ENCODE measurements around the gene AMOTL1.

Gene AMOTL1

DNA sequence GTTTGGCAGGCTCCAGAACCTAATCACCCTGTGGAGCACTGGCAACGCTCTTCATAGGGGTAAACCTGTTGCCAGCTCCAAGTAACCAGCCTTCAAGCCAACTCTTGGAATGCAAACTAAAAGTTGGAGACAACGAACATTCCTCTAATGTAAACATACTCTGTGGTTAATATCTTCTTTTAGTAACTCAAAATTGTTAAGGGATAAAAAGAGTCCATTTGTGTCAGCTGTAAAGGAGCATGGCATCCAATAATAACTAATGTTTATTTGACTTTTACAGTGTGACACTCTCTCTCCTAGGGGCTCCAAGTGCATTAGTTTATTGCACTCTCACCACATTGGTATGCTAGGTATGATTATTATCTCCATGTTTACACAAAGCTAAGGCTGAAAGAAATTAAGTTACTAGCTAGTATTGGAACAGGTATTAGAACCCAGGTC, 31.0 kb upstream of the AMOTL1 start:
- H3K27ac ChIP-seq = no peak overlapping the region
- TF ChIP-seq ZFX (IDR thresholded peaks at IDR 0.05; ENCODE audit: borderline replicate concordance) = no peak
- TF ChIP-seq, protein P1, sequence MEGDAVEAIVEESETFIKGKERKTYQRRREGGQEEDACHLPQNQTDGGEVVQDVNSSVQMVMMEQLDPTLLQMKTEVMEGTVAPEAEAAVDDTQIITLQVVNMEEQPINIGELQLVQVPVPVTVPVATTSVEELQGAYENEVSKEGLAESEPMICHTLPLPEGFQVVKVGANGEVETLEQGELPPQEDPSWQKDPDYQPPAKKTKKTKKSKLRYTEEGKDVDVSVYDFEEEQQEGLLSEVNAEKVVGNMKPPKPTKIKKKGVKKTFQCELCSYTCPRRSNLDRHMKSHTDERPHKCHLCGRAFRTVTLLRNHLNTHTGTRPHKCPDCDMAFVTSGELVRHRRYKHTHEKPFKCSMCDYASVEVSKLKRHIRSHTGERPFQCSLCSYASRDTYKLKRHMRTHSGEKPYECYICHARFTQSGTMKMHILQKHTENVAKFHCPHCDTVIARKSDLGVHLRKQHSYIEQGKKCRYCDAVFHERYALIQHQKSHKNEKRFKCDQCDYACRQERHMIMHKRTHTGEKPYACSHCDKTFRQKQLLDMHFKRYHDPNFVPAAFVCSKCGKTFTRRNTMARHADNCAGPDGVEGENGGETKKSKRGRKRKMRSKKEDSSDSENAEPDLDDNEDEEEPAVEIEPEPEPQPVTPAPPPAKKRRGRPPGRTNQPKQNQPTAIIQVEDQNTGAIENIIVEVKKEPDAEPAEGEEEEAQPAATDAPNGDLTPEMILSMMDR (IDR thresholded peaks at IDR 0.05) = no peak

DNA sequence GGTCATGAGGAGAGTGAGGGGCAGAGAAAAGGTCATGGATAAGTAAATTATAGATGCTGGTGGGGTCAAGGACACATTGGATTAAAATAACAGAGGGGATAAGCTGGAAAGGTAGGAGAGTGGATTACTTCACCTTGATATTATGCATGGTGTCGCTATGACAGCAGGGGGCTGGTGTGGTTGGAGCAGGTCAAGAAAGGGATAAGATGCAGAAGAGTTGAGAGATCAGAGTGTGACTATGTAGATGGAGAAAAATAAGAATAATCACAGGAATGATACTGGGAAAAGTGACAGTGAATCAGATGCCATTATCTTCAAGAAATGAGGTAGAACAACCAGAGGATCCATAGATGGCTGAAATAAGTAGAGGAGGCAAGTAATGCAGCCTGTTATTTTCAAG, 29.4 kb upstream of the AMOTL1 start:
- TF ChIP-seq, protein P1 (IDR thresholded peaks at IDR 0.05) = no peak
- TF ChIP-seq ZFX (IDR thresholded peaks at IDR 0.05; ENCODE audit: borderline replicate concordance) = no peak

DNA sequence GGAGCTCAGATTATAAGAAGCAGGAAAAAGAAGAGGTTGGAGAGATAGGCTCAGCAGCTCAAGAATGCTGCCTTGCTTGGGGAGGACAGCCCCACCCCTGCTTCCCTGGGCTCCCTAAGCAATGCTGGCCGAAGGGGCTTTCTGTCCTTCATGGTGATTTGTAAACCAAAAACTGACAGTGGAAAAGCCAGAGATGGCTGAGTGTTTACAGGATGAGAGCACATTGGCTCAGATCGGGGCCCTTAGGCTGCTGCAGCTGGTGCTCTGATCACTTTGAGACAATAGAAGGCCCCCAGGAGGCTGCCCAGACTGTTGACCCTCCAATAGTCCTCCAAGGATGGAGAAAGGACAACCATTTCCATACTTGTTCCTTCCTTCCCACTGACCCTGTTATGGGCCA, 28.8 kb upstream of the AMOTL1 start:
- H3K27ac ChIP-seq = no peak overlapping the region
- TF ChIP-seq ZFX (IDR thresholded peaks at IDR 0.05; ENCODE audit: borderline replicate concordance) = no peak
- TF ChIP-seq, protein P1 (IDR thresholded peaks at IDR 0.05) = no peak

More for the DNA sequence above, 29.4 kb upstream of the AMOTL1 start:
- H3K27ac ChIP-seq = no peak overlapping the region

DNA sequence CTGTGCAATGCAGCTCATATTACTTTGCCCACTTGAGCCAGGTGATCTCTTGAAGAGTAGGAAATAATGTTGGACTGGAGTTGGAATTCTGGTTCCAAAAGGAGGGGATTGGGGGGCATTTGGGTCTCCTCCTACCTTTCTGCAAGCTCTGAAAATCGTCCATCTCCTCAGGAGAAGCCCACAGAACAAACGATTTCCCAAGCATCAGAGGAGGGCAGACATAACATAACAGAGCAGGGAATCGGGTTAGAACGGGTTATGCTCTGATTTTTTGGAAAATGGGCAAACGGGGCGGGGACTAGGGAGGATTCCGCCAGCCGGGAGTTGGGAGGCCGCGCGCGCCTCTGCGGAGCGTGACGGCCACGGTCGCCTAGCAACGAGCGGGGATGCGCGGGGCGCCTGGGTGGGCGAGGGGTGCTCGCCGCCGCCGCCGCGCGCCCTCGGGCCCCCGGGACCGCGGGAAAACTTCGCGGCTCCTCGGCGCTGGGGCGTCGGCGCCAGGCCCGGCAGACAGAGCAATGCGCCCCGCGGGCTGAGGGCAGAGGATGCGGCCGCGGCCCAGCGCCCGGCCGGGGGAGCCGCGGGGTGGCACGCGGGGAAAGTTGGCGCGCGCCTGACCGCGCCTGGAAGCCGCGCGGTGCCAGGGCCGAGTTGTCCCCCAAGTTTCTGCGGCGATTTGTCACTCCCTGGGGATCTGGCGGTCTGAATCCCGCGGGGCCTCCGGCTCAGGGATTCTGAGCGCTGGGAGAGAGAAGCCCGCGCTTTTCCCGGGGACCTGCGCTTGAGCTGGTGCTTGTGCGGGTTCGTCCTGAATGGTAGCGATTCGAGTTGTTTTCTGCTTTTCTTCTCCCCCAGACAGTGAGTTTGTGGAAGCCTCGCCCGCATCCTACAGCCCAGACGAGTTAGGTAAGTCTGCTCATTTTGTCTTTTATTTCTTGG, 27.8 kb upstream of the AMOTL1 start:
- H3K27ac ChIP-seq = no peak overlapping the region
- TF ChIP-seq ZFX (IDR thresholded peaks at IDR 0.05; ENCODE audit: borderline replicate concordance) = no peak
- TF ChIP-seq, protein P1 (IDR thresholded peaks at IDR 0.05) = no peak

DNA sequence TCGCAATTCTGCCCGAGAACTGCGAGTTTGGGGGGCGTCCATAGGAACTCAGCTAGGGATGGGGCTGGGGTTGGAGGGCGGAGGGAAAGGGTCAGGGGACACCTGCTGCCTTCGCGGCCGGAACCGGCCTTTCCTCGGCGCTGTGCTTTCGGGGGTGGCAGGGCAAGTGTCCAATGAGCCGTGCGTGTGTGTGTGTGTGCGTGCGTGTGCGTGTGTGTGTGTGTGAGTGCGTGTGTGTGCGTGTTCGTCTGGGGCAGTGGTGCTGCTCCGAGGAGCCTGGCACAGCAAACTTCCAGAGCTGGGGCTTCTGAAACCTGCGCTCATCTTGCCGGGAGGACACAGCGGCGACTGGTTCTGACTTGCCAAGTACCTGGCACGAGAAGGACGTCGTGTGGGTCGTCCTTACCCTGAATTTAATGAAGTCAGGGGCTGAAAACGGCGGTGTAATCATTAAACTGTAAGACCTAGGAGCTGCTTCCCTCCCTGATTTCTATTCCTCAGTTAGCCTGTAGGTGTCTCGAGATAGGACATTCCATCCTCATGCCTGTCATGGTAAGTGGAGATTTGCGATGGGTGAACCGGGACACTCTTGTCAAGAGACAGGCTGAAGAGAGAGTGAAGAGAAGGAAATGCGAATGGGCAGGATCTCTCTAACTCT, 27.0 kb upstream of the AMOTL1 start:
- H3K27ac ChIP-seq = no peak overlapping the region

DNA sequence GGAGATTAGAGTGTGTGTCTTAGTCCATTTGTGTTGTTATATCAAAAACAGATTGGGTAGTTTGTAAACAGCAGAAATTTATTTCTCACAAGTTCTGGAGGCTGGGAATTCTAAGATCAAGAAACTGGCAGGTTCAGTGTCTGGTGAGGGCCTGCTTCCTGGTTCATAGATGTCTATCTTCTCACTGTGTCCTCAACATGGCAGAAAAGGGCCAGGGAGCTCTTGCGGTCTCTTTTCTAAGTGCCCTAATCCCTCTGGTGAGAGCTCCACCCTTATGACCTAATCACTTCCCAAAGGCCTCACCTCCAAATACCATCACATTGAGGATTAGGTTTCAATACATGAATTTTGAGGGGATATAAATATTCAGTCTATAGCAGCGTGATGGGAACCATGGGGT, 25.5 kb upstream of the AMOTL1 start:
- no peak for TF ChIP-seq ZFX (IDR thresholded peaks at IDR 0.05; ENCODE audit: borderline replicate concordance)
- TF ChIP-seq, protein P1 (IDR thresholded peaks at IDR 0.05) = no peak
- H3K27ac ChIP-seq = no peak overlapping the region

More for the DNA sequence above, 27.0 kb upstream of the AMOTL1 start:
- no peak for TF ChIP-seq ZFX (IDR thresholded peaks at IDR 0.05; ENCODE audit: borderline replicate concordance)
- TF ChIP-seq, protein P1 (IDR thresholded peaks at IDR 0.05) = peak; percentile 74

DNA sequence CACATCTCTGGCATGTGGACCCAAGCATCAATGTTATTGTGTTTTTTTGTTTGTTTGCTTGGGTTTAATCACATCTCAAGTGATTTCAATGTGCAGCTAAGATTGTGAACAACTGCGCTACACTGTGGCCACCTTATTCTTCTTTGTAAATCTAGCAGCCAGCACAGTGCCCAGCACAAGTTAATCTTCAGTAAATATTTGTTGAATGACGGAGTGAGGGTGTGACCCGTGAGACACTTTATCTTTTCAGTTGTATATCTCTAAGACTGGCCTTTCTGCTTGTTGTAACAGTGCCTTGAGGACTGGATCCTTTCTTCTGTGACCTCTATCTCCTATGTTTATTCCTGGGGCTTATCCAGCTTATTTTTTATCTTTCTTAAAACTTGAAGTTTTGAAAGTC, 21.4 kb upstream of the AMOTL1 start:
- no peak overlapping the region for H3K27ac ChIP-seq
- no peak for TF ChIP-seq ZFX (IDR thresholded peaks at IDR 0.05; ENCODE audit: borderline replicate concordance)
- TF ChIP-seq, protein P1 (IDR thresholded peaks at IDR 0.05) = no peak
